ENCODE results near the gene OPA3. TPM values are rescaled to one million over a fixed set of nuclear protein-coding genes. Genes with fewer than 3 reads are reported as not detected.

The OPA3 gene
- total RNA-seq, 1 experiment from 2014 or later = 17.7 TPM

DNA sequence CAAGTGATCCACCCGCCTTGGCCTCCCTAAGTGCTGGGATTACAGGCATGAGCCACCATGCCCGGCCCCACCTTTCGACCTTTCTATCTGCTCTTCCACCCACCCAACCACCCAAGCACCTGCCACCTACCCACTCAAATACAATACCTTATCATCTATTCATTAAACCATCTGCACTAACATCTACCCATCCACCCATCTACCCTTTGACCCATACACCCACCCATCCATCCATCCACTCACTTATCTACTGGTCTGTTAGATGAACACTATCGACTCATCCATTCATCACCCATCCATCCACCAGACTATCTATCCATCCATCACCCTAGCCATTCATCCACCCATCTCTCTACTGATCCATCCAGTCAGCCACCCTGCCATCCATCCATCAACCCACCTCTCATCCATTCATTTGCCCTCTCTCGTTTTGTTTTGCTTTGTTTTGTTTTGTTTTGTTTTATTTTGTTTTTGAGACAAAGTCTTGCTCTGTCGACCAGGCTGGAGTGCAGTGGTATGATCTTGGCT is 37.4 kb upstream of the OPA3 start:
- CTCF ChIA-PET = no interaction called here
- DNase-seq = no peak
- Mint-ChIP-seq H3K9me3 (ENCODE audit: unreplicated experiment) (no peaks in the 10 kb centered on the region), H3K4me1 (ENCODE audit: low read depth, unreplicated experiment) (no peaks in the 10 kb centered on the region), H3K27ac (ENCODE audit: unreplicated experiment) (no peak overlapping the region), H3K36me3 (ENCODE audit: insufficient read depth, unreplicated experiment) (peaks cover 23% of the 10 kb centered on the region), H3K27me3 (ENCODE audit: insufficient read depth, unreplicated experiment) (no peaks in the 10 kb centered on the region), H3K4me3 (ENCODE audit: unreplicated experiment) (no peak overlapping the region)
- TF ChIP-seq, protein P1, sequence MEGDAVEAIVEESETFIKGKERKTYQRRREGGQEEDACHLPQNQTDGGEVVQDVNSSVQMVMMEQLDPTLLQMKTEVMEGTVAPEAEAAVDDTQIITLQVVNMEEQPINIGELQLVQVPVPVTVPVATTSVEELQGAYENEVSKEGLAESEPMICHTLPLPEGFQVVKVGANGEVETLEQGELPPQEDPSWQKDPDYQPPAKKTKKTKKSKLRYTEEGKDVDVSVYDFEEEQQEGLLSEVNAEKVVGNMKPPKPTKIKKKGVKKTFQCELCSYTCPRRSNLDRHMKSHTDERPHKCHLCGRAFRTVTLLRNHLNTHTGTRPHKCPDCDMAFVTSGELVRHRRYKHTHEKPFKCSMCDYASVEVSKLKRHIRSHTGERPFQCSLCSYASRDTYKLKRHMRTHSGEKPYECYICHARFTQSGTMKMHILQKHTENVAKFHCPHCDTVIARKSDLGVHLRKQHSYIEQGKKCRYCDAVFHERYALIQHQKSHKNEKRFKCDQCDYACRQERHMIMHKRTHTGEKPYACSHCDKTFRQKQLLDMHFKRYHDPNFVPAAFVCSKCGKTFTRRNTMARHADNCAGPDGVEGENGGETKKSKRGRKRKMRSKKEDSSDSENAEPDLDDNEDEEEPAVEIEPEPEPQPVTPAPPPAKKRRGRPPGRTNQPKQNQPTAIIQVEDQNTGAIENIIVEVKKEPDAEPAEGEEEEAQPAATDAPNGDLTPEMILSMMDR (IDR thresholded peaks at IDR 0.05; ENCODE audit: insufficient read depth in 1 of 2, low read depth in 1 of 2, low read length in 1 of 2, severe bottlenecking in 1 of 2, unreplicated experiment in 1 of 2) = no peak
- Histone ChIP-seq H3K4me3 (ENCODE audit: low read depth, low read length) (no peak overlapping the region), H3K27me3 (replicated peaks; ENCODE audit: control insufficient read depth, insufficient read depth, low read length) (no peaks in the 10 kb centered on the region), H3K36me3 (ENCODE audit: control insufficient read depth, insufficient read depth, low read length) (no peaks in the 10 kb centered on the region; the same call in 1 of the 2 replicates), H3K9me3 (no peaks in the 10 kb centered on the region), H3K4me1 (no peaks in the 10 kb centered on the region)
- BruUV-seq (replicated peaks) = no TSS peak
- POLR2A ChIA-PET = no interaction called here
- intact Hi-C loops (cut with micrococcal nuclease; ENCODE audit: unreplicated experiment) = no loop called here

DNA sequence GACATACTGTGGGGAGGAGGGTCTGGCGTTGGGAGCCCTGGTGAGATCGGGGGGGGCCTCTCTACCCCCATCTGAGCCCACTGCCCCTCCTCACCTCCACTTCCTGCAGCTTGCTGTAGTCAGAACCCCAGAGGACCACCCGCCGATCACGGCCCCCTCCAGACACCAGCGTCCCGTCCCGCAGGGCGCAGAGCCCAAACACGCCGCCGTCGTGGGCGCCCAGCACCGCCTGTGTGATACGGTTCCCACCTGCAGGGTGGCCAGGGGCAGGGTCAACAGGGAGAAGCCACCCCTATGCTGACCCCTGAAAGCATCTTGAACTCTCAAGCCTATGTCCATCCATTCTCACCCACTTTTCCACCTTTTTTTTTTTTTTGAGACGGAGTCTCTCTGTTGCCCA is 36.8 kb upstream of the OPA3 start:
- BruUV-seq (replicated peaks) = no TSS peak
- H3K36me3 Mint-ChIP-seq (ENCODE audit: insufficient read depth, unreplicated experiment) = peaks cover 23% of the 10 kb centered on the region
- intact Hi-C loops (cut with micrococcal nuclease; ENCODE audit: unreplicated experiment) = no loop called here

DNA sequence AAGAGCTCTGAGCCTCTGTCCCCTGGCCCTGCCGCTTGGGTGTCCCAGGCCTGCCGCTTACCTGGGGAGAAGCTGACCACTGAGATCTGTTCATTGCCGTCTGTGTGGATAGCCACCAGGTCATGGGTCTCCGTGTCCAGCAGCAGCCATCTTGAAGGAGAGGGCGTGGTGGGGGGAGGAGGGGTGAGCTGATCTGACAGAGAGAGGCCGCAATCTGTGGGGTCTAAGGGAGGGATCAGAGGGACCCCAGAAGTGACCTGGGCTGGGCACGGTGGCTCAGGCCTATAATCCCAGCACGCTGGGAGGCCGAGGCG is 32.1 kb upstream of the OPA3 start:
- H3K36me3 Mint-ChIP-seq (ENCODE audit: insufficient read depth, unreplicated experiment) = peaks cover 11% of the 10 kb centered on the region
- intact Hi-C loops (cut with micrococcal nuclease; ENCODE audit: unreplicated experiment) = no loop called here
- TF ChIP-seq, protein P1 (IDR thresholded peaks at IDR 0.05; ENCODE audit: insufficient read depth in 1 of 2, low read depth in 1 of 2, low read length in 1 of 2, severe bottlenecking in 1 of 2, unreplicated experiment in 1 of 2) = no peak

More for the DNA sequence above, 36.8 kb upstream of the OPA3 start:
- no peaks in the 10 kb centered on the region for H3K9me3 Mint-ChIP-seq (ENCODE audit: unreplicated experiment)
- no peaks in the 10 kb centered on the region for H3K27me3 Mint-ChIP-seq (ENCODE audit: insufficient read depth, unreplicated experiment)
- no peaks in the 10 kb centered on the region for H3K27me3 ChIP-seq (replicated peaks; ENCODE audit: control insufficient read depth, insufficient read depth, low read length)
- no peak overlapping the region for H3K4me3 Mint-ChIP-seq (ENCODE audit: unreplicated experiment)
- DNase-seq = no peak
- no peaks in the 10 kb centered on the region; the same call in 1 of the 2 replicates for H3K36me3 ChIP-seq (ENCODE audit: control insufficient read depth, insufficient read depth, low read length)
- TF ChIP-seq, protein P1 (IDR thresholded peaks at IDR 0.05; ENCODE audit: insufficient read depth in 1 of 2, low read depth in 1 of 2, low read length in 1 of 2, severe bottlenecking in 1 of 2, unreplicated experiment in 1 of 2) = no peak
- no peak overlapping the region for H3K4me3 ChIP-seq (ENCODE audit: low read depth, low read length)
- H3K9me3 ChIP-seq = no peaks in the 10 kb centered on the region
- no peak overlapping the region for H3K27ac Mint-ChIP-seq (ENCODE audit: unreplicated experiment)
- ChIA-PET CTCF (no interaction called here), POLR2A (no interaction called here)
- no peaks in the 10 kb centered on the region for H3K4me1 Mint-ChIP-seq (ENCODE audit: low read depth, unreplicated experiment)
- H3K4me1 ChIP-seq = no peaks in the 10 kb centered on the region

More for the DNA sequence above, 32.1 kb upstream of the OPA3 start:
- no TSS peak for BruUV-seq (replicated peaks)
- no peak for DNase-seq
- Histone ChIP-seq H3K27me3 (replicated peaks; ENCODE audit: control insufficient read depth, insufficient read depth, low read length) (no peaks in the 10 kb centered on the region), H3K4me3 (ENCODE audit: low read depth, low read length) (no peak overlapping the region), H3K36me3 (ENCODE audit: control insufficient read depth, insufficient read depth, low read length) (no peaks in the 10 kb centered on the region; the same call in 1 of the 2 replicates), H3K9me3 (no peaks in the 10 kb centered on the region), H3K4me1 (0 out of 2 replicates have a peak, but pooled peaks cover 10% of the 10 kb centered on the region)
- ChIA-PET POLR2A (no interaction called here), CTCF (interaction anchor here (0.8 to 1.9 kb wide), 2 partner anchors 24 to 131 kb away, joined by 3 to 6 read pairs; no protein-coding TSS in a partner anchor)
- no peaks in the 10 kb centered on the region for H3K27me3 Mint-ChIP-seq (ENCODE audit: insufficient read depth, unreplicated experiment)
- no peaks in the 10 kb centered on the region for H3K9me3 Mint-ChIP-seq (ENCODE audit: unreplicated experiment)
- H3K27ac Mint-ChIP-seq (ENCODE audit: unreplicated experiment) = no peak overlapping the region
- peaks cover 9% of the 10 kb centered on the region for H3K4me1 Mint-ChIP-seq (ENCODE audit: low read depth, unreplicated experiment)
- no peak overlapping the region for H3K4me3 Mint-ChIP-seq (ENCODE audit: unreplicated experiment)

All from Caco-2 (cell line).